Ramos (cell line): Measurements from ENCODE around the gene MRAS.
"Not testable (repeated sequence)": the region's sequence is repeated elsewhere in the genome, so short reads cannot be mapped to it uniquely, and the experiment has no call there.

Experiments used
- in situ Hi-C: fragments of 300-500 bp; cut with MboI; formaldehyde crosslinking; loops from one replicate; pipeline ENCODE4 v1.14.3; 2022; ENCODE audit warnings: low sequenced_read_pairs; ENCODE audit not compliant: unreplicated experiment

MRAS gene

GRCh38 chr3:138406606-138407005 lies 58.2 kb downstream of the MRAS start:
- in situ Hi-C loops, result no loop called here

DNA sequence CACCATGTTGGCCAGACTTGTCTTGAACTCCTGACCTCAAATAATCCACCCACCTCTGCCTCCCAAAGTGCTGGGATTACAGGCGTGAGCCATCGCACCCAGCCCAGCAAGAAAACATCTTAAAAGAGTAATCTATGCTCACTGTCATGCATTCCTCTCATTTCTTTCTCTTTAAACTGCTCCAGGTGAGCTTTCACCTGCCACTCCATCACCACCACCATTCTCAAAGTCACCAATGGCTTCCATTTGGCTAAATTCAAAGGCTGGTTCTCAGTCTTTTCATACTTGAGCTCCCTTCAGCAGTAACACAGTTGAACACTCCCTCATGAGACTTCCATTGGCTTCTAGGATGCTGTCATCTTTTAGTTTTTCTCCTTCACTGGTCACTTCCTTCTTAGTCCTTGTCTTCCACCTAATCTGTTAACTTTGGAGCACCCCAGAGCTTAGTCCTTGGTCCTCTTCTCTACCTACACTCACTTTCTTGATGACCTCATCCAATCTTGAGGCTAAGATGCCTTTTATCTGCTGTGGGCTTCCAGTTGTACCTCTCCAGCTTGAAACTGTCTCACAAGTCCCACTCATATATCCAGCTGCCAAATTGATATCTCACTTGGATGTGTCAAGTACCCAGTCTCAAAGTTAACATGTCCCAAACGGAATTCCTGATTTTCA lies 59.0 kb downstream of the MRAS start:
- in situ Hi-C loops, result no loop called here

GRCh38 chr3:138408751-138409570 lies 60.6 kb downstream of the MRAS start:
- in situ Hi-C loops, result no loop called here

- in situ Hi-C loops, result no loop called here
Observed at GRCh38 chr3:138412821-138413551, 64.6 kb downstream of the MRAS start.

GRCh38 chr3:138416236-138416635 lies 67.9 kb downstream of the MRAS start:
- in situ Hi-C loops, result loop anchor here (5.0 kb wide), 1 partner anchor 501 kb away; no protein-coding TSS in a partner anchor

GRCh38 chr3:138417559-138417982 lies 69.2 kb downstream of the MRAS start:
- in situ Hi-C loops, result loop anchor here (5.0 kb wide), 1 partner anchor 500 kb away; no protein-coding TSS in a partner anchor

DNA sequence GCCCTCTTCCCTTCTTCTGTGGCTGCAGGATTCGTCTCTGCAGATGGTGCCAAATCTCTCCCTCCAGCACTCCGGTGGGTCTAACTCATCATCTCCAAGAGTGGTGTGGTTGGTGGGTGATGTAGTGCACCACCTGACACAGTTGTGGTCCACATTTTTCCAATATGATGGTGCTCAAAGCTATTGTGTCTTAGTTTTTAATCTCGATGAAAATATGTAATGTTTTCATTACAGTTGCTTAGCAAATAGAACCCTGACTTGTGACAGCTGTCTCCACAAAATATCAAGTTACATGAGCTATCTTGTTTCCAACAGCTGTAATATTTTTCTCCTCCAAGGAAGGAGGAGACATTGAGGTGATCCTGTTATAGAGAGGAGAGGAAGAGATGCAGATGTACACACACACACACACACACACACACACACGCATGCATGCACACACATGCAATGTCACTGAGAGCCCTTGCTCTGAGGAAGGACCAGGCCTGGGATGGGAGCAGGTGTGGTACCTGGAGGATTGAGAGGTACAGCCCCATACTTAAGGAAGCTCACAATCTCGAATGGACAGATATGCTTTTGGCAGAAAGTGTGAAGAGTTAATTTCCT lies 70.3 kb downstream of the MRAS start:
- in situ Hi-C loops, result loop anchor here (5.0 kb wide), 1 partner anchor 499 kb away; no protein-coding TSS in a partner anchor

DNA sequence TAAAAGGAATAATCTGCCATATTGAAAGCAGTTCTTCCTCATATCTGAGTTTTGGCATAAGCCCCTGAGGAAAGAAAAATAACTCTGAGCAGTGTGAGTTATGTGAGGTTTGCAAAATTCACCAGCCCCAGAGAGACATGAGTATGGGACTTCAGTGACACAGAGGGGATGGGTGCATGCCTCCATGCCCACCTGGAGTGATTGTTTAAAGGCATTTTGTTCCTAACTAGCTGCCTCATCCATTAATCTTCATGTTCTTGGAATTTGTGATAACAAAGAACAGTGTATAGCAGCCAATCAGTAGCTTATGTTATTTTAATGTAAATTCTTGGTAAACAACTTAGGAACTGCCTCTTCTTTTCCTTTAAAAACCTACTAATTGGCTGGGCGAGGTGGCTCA lies 74.9 kb downstream of the MRAS start:
- in situ Hi-C loops, result no loop called here

DNA sequence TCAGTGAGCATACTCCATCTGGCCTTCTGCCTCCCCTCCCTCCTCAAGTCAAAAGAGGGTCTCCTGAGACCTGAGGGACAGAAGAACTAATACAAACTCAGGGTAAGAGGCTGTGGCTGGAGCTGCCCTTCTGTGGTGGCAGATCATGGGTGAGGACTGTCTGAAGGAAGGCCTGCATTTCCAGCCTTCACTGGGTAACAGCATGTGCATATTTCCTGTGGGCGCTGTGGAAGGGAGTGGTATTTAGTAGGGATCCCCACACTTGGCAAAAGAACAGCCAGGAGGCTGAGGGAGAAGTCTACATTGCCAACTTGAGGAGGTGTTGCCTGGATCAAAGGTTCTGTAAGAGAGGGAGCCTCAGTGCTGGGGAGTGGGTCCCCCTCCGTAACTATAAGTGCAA lies 75.9 kb downstream of the MRAS start:
- in situ Hi-C loops, result no loop called here

DNA sequence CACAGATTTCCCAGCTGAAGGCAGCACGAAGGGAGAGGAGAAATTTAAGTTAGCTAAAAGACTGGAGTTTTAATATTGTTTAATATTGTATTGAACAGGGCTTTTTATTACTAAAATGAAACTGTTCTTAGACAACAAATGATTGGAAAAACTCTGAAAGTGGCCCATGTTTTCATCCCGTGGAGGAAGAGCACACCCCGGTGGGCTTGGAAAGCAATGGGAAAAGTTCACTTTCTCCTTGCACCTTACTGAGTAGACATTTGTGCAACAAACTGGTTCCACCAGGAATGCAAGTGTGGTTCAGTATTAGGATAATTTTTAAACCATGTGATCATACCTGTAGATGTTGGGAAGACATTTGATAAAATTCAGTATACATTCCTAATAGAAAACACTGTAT lies 77.8 kb downstream of the MRAS start:
- in situ Hi-C loops, result no loop called here

DNA sequence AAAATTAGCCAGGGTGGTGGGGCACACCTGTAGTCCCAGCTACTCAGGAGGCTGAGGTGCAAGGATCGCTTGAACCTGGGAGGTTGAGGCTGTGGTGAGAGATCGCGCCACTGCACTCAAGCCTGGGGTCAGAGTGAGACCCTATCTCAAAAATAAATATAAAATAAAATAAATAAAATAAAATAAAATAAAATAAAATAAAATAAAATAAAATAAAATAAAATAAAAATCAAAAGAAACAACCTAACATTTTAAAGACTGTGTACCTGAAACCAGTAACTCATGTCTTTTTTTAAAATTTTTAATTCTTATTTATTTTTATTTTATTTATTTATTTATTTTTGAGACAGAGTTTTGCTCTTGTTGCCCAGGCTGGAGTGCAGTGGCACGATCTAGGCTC lies 78.4 kb downstream of the MRAS start:
- in situ Hi-C loops, result not testable (repeated sequence)

DNA sequence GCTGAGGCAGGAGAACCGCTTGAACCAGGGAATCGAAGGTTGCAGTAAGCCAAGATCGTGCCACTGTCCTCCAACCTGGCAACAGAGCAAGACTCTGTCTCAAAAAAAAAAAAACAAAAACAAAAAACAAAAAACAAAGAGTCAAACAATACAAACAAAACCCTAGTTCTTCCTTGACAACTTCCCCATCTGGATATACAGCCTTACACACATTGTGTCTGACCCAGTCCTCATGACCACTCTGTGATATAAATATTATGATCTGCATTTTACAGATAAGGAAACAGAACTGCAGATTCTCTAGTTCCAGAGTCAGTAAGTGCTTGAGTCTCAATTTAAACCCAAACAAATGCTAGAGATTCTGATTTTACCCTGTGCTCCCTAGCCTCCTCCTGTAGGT lies 81.3 kb downstream of the MRAS start:
- in situ Hi-C loops, result no loop called here

GRCh38 chr3:138432576-138433240 lies 84.3 kb downstream of the MRAS start:
- in situ Hi-C loops, result no loop called here

DNA sequence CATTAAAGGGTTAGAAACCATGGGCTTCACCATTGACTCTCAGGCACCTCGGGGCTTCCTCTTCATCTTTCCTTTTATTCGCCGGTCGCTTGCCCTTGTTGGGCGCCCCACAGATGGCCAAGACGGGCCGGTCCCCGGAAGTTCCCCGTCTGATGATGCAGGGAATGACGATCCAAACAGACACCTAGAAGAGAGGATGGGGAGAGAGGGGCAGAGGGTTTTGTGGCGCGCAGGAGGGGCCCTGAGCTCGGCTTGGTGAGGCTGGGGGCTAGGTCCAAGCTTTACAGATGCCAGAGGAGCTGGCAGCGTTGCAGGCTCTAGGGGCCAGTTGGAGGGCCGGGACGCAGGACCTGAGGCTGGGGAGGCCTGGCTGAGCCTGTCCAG lies 85.5 kb downstream of the MRAS start:
- in situ Hi-C loops, result no loop called here

GRCh38 chr3:138434276-138434874 lies 86.0 kb downstream of the MRAS start, which contains the start of gene ESYT3:
Gene ESYT3, plus strand, starts transcription at chr3:138434616. Its CDS starts 183 bp downstream, at chr3:138434799.
- in situ Hi-C loops, result no loop called here

GRCh38 chr3:138434875-138435772 lies 86.7 kb downstream of the MRAS start:
- in situ Hi-C loops, result no loop called here

GRCh38 chr3:138435840-138436239 lies 87.5 kb downstream of the MRAS start:
- in situ Hi-C loops, result no loop called here

DNA sequence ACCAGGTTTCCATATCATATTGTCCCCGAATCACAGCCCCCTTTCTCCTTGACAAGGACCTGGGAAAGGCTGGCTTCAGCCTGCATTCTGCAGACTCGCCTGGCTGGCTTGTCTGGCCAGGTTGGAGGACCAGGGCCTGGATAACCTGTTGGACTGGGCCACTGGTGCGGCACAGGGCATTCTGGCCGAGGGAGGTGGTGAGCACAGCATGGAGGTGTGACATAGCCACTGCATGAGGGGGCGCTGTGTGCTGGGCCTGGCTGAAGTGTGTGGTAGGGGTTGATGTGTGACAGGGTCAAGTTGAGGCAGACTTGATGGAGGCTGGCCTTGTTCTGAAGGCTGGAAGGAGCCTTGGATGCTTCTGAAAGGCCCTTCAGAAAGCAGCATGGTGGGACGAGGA lies 88.9 kb downstream of the MRAS start:
- in situ Hi-C loops, result no loop called here
